Bronchial epithelial cell (primary cell): Measurements from ENCODE around the gene HAUS8. TPM values are rescaled to one million over a fixed set of nuclear protein-coding genes. Genes with fewer than 3 reads are reported as not detected.

Experiments used
- DNase-seq: peaks from one replicate; pipeline ENCODE4 v3.0.0-alpha.2; 2010; ENCODE audit warnings: low read depth
- FAIRE-seq: peaks from 2 replicates; lab custom pipeline; 2011; peaks lifted over from hg19 to GRCh38; lab: Jason Lieb, UNC
- H3K27me3 ChIP-seq: 2 replicates; pipeline ENCODE4 v1.5.1; 2011; ENCODE audit warnings: low read length; ENCODE audit not compliant: control insufficient read depth, insufficient read depth
- H3K36me3 ChIP-seq: 2 replicates; pipeline ENCODE4 v1.5.1; 2011; ENCODE audit warnings: low read length; ENCODE audit not compliant: control insufficient read depth, insufficient read depth
- H3K4me3 ChIP-seq: 2 replicates; pipeline ENCODE4 v1.5.1; 2011; ENCODE audit warnings: mild to moderate bottlenecking, low read depth, low read length, control low read depth
- total RNA-seq: library from RNA; depleted of rRNA; stranded (reverse); fragments of >200 nt; gene quantifications from 2 replicates; pipeline ENCODE4 v1.2.1, GENCODE V29; 2014
- TF ChIP-seq, protein P1 (sequence below): IDR thresholded peaks from 2 replicates; pipeline ENCODE4 v1.5.1; 2011; ENCODE audit warnings: mild to moderate bottlenecking, moderate library complexity, low read length, control low read depth, inconsistent platforms; ENCODE audit not compliant: insufficient read depth, severe bottlenecking

Gene HAUS8
- total RNA-seq, 1 donor from 2014 or later = 1.3 TPM

DNA sequence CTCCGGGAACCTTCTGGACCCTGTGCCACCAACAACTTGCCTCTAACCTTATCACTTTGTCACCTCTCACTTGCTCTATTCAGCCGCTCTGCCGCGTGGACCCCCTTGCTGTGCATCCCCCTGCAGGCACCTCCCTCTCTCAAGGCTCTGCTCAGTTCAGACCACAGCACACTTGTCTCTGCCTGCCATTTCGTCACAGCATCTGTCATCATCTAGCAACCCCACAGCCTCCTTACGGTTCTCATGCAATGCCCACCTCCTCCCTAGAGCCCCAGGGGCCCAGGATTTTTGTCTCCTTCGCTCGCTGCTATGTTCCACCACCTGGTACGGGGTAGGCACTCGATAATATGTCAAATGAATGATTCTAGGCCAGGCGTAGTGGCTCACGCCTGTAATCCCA is 4.8 kb downstream of the HAUS8 start:
- DNase-seq (no peak), FAIRE-seq (no peak)
- TF ChIP-seq, protein P1, sequence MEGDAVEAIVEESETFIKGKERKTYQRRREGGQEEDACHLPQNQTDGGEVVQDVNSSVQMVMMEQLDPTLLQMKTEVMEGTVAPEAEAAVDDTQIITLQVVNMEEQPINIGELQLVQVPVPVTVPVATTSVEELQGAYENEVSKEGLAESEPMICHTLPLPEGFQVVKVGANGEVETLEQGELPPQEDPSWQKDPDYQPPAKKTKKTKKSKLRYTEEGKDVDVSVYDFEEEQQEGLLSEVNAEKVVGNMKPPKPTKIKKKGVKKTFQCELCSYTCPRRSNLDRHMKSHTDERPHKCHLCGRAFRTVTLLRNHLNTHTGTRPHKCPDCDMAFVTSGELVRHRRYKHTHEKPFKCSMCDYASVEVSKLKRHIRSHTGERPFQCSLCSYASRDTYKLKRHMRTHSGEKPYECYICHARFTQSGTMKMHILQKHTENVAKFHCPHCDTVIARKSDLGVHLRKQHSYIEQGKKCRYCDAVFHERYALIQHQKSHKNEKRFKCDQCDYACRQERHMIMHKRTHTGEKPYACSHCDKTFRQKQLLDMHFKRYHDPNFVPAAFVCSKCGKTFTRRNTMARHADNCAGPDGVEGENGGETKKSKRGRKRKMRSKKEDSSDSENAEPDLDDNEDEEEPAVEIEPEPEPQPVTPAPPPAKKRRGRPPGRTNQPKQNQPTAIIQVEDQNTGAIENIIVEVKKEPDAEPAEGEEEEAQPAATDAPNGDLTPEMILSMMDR = no peak
- H3K27me3 ChIP-seq = no peaks in the 10 kb centered on the region
- H3K4me3 ChIP-seq = no peak overlapping the region
- H3K36me3 ChIP-seq = peaks cover 2% of the 10 kb centered on the region

DNA sequence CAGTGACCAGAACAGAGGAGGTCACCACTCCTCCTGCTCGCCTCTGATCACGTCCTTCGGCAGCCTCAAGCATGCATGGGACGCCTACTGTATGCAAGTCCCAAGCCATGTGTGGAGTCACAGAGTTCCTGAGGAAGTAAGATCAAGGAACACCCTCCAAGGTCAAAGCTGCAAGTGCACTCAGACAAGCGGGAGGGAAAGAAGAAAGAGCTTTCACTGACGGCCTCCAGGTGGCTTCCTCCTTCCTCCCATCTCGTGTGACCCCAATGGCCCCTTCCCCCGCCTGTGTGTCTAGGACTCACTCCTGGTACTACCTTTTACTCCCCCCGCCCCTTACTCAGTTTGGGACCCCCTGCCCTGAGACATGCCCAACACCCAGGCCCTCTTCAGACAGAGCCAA is 6.1 kb downstream of the HAUS8 start:
- DNase-seq (no peak), FAIRE-seq (no peak)
- TF ChIP-seq, protein P1 = no peak
- H3K36me3 ChIP-seq = peaks cover 2% of the 10 kb centered on the region
- no peak overlapping the region for H3K4me3 ChIP-seq
- H3K27me3 ChIP-seq = no peaks in the 10 kb centered on the region

- FAIRE-seq (no peak), DNase-seq (no peak)
- H3K4me3 ChIP-seq = no peak overlapping the region
- peaks cover 2% of the 10 kb centered on the region for H3K36me3 ChIP-seq
- TF ChIP-seq, protein P1 = no peak
- H3K27me3 ChIP-seq = no peaks in the 10 kb centered on the region
Observed at GRCh38 chr19:17063428-17063827, 11.8 kb downstream of the HAUS8 start.

GRCh38 chr19:17061691-17062090 is 13.6 kb downstream of the HAUS8 start:
- DNase-seq (no peak), FAIRE-seq (no peak)
- TF ChIP-seq, protein P1 = no peak
- no peak overlapping the region for H3K4me3 ChIP-seq
- H3K36me3 ChIP-seq = peaks cover 5% of the 10 kb centered on the region
- H3K27me3 ChIP-seq = no peaks in the 10 kb centered on the region

DNA sequence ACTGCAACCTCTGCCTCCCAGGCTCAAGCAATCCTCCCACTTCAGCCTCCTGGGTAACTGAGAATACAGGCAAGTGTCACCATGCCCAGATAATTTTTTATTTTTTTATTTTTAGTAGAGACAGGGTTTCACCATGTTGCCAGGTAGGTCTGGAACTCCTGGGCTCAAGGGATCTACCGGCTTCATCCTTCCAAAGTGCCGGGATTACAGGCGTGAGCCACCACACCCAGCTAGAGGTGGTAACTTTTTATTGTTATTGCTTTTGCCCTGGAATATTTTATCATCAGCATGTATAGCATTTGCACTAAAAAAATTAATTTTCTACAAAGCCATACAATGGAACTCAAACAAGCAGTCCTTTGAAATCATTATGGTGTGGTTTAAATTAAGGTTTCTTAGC is 14.0 kb downstream of the HAUS8 start:
- DNase-seq (no peak), FAIRE-seq (no peak)
- Histone ChIP-seq H3K36me3 (peaks cover 5% of the 10 kb centered on the region), H3K27me3 (no peaks in the 10 kb centered on the region), H3K4me3 (no peak overlapping the region)
- TF ChIP-seq, protein P1 = no peak

- no peak overlapping the region for H3K4me3 ChIP-seq
- no peaks in the 10 kb centered on the region for H3K27me3 ChIP-seq
- no peak for DNase-seq
- TF ChIP-seq, protein P1 = no peak
- peaks cover 5% of the 10 kb centered on the region for H3K36me3 ChIP-seq
- FAIRE-seq = no peak
Observed at GRCh38 chr19:17060802-17061201, 14.4 kb downstream of the HAUS8 start.
